Stimulated activated CD4-positive, alpha-beta T cell treated with anti-CD3 and anti-CD28 coated beads, Interleukin-2, amount 100 ng/mL, for 24 hours (primary cell): ENCODE results near the gene KANSL1L.
A peak's percentile ranks its signal among the peaks of the same experiment; 100 is the strongest.
"Not testable (repeated sequence)": the region's sequence is repeated elsewhere in the genome, so short reads cannot be mapped to it uniquely, and the experiment has no call there.

Experiments used
- DNase-seq, 2 donors: peaks; one replicate each; pipeline ENCODE4 v3.0.0-alpha.2; 2020

KANSL1L gene, protein sequence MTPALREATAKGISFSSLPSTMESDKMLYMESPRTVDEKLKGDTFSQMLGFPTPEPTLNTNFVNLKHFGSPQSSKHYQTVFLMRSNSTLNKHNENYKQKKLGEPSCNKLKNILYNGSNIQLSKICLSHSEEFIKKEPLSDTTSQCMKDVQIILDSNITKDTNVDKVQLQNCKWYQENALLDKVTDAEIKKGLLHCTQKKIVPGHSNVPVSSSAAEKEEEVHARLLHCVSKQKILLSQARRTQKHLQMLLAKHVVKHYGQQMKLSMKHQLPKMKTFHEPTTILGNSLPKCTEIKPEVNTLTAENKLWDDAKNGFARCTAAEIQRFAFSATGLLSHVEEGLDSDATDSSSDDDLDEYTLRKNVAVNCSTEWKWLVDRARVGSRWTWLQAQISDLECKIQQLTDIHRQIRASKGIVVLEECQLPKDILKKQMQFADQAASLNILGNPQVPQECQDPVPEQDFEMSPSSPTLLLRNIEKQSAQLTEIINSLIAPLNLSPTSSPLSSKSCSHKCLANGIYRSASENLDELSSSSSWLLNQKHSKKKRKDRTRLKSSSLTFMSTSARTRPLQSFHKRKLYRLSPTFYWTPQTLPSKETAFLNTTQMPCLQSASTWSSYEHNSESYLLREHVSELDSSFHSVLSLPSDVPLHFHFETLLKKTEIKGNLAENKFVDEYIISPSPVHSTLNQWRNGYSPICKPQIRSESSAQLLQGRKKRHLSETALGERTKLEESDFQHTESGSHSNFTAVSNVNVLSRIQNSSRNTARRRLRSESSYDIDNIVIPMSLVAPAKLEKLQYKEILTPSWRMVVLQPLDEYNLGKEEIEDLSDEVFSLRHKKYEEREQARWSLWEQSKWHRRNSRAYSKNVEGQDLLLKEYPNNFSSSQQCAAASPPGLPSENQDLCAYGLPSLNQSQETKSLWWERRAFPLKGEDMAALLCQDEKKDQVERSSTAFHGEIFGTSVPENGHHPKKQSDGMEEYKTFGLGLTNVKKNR

DNA sequence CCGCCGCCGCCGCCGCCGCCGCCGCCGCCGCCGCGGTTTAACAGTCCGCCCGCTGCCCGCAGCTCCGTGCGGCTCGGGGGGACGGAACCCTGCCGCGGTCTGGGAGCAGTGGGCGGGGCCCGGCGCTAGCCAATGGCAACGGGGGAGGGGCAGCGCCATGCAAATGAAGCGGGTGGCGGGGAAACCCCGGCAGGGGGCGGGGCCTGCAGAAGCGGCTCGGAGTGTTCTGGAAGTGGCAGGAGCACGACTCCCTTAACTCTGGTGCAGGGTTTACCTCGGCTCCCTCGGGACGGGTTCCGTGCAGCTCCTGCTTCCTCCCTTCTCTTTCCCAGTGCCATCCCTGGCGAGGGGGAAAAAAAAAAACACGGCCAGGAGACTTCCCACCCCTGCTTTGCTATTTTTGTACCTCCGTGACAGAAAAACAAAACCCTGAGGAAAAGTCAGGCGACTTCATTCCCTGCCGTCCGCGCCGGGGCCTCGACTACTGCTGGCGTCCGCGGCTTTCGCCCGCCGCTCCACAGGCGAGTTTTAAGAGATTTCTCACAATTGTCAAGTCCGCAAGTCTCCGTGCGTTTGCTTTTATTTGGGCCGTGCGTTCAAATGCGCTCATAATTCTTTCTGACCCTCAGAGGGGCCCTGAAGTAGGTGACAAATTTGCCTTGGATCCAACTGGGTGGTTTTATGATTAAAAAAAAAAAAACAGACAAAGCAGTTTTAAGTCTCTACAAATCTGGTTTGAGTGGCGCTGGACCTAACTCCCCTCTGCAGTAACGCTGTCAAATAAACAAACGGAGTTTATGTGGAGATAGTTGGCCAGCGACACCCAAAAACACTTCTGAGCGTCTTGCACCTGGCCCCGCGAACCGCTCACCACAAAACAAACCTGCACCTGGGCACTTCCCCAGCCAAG is at the start of gene KANSL1L:
Gene KANSL1L, minus strand, starts transcription at position 101 of the 910 bp plus-strand sequence. CDS start 16,827 bp downstream, outside the sequence.
- peak; percentile 98 for DNase-seq

DNA sequence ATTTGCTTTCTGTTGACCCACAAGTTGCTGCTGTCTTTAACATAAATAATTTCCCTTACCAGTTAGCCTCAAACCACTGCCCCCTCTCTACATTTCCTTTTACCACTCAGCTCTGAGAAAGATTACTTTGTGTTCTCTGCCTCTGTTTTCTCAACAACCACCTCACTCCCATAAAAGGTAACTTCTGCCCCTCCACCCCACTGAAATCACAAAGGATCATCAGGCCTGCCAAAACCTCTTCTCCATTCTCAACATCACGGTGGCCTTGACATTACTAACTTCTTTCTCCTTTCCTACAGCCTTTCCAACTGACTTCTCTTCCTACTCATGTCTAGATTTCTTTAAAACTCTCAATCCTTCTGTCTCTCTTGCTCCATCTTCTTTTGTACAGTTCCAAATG is 43.9 kb upstream of the KANSL1L start:
- DNase-seq, result no peak

GRCh38 chr2:210210185-210210584 is 39.0 kb upstream of the KANSL1L start:
- no peak for DNase-seq

DNA sequence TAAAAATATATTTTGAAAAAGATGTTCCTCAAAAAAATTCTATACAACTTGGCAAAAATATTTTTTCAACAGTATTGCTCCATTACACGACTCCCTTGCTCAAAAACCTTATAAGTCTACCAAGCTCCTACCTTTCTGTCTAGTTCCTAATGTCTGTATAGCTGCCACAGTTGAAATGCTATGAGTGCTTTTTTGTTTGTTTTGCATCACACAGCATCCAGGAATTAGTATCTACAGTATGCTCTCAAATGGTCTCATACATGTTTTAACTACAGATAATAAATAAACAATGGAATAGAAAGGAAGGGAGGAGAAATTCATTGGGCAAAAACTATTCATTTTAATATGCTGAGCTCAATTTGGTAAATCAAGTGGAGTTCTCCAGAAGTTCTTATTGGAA is 36.7 kb upstream of the KANSL1L start:
- DNase-seq, result no peak

GRCh38 chr2:210203558-210203957 is 32.3 kb upstream of the KANSL1L start:
- DNase-seq, result no peak

- DNase-seq, result no peak
Measured at GRCh38 chr2:210203147-210203546, 31.9 kb upstream of the KANSL1L start.

DNA sequence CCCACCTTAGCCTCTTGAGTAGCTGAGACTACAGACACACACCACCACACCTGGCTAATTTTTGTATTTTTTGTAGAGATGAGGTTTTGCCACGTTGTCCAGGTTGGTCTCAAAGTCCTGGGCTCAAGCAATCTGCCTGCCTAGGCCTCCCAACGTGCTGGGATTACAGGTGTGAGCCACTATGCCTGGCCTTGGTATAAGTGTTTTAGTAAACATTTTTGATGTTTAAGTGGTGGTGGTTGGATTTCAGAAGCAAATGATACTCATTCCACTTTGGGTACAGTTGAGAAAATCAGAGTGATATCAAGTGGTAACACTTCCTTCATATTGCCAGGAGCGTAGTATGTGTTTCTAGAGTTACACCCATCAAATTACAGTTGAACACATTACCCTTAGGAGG is 28.6 kb upstream of the KANSL1L start:
- no peak for DNase-seq

DNA sequence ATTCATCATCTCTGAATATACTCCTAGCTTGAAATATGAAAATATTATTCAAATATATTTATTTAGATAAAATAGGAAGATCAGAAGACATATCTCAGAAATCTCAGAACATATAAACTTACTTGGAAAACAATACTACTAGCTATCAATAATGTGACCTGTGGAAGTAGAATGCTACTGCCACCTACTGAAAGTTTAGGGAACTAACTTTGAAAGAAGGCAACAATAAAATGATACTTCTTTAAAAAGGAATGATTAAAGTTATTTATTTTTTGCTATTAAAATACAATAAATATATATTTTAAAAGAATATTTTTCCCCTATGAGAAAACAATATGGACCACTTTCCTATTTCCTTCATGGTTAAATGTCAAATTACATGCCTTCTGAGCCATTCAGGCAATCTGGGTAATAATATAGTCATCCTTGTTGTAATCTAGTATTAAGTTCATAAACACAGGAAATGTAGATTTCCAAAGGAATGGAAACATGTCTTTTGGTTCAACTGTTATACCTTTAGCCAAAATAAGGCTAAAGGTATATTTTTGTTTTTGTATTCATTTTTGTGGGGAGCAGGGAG is 28.1 kb upstream of the KANSL1L start:
- DNase-seq, result no peak

- no peak for DNase-seq
Measured at GRCh38 chr2:210198326-210198725, 27.1 kb upstream of the KANSL1L start.

GRCh38 chr2:210197720-210198119 is 26.5 kb upstream of the KANSL1L start:
- DNase-seq, result no peak

- DNase-seq, result no peak
Measured at GRCh38 chr2:210195101-210195852, 24.1 kb upstream of the KANSL1L start.

DNA sequence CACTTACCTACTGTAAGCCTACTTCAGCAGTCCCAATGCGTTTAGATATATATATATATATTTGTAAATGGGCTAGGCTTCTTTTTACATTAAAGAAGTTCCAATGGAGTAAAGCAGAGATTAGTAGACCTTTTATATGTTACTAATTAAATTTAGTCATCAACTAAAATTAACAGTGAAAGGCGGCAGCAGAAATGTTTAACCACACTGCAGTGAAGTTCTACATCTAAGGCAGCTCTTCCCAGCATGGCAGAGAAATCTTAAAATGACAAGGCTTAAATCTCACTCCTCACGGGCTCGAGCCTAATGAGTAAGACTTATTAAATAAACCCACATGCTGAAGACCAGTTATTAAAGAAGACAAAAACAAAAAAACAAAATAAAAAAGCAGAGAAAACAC is 19.1 kb upstream of the KANSL1L start:
- DNase-seq, result no peak

DNA sequence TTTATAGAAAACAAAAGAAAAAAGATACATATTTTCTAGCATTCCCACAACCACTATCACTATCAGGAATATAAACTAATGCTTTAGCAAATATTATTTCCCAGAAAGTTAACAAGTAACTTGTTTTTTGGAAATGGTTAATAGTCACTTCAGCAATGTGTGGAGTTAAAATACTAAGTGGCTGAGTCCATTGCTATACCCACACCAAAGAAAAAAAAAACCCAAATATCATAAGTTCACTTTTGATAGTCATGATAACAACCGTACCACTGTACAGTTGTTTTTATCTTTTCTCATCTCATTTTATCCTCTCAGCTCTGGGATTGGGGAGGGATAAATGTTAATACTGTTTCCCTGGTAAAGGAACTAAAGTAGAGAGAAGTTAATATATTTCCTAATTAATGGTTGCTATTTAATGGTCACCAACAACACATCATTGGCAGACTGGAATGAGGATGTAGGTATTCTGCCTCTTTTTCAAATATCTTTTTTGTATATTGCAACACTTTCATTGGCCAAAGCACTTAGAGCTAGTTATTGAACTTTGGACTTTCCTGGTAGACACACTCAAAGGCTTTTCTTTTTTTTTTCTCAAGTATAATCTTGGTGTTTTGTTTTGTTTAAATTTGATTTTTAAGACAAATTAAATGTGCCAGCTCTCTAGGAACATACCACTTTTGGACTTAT is 18.4 kb upstream of the KANSL1L start:
- no peak for DNase-seq

GRCh38 chr2:210188755-210189154 is 17.5 kb upstream of the KANSL1L start:
- DNase-seq, result no peak

- no peak for DNase-seq
Measured at GRCh38 chr2:210188190-210188589, 17.0 kb upstream of the KANSL1L start.

DNA sequence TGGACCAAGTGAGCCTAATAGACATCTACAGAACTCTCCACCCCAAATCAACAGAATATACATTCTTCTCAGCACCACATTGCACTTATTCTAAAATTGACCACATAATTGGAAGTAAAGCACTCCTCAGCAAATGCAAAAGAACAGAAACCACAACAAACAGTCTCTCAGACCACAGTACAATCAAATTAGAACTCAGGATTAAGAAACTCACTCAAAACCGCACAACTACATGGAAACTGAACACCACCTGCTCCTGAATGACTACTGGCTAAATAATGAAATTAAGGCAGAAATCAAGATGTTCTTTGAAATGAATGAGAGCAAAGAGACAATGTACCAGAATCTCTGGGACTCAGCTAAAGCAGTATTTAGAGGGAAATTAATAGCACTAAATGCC is 12.7 kb upstream of the KANSL1L start:
- DNase-seq, result not testable (repeated sequence)

- not testable (repeated sequence) for DNase-seq
Measured at GRCh38 chr2:210181606-210182088, 10.4 kb upstream of the KANSL1L start.

- not testable (repeated sequence) for DNase-seq
Measured at GRCh38 chr2:210181033-210181605, 9.9 kb upstream of the KANSL1L start.

GRCh38 chr2:210180477-210180876 is 9.3 kb upstream of the KANSL1L start:
- no peak for DNase-seq

DNA sequence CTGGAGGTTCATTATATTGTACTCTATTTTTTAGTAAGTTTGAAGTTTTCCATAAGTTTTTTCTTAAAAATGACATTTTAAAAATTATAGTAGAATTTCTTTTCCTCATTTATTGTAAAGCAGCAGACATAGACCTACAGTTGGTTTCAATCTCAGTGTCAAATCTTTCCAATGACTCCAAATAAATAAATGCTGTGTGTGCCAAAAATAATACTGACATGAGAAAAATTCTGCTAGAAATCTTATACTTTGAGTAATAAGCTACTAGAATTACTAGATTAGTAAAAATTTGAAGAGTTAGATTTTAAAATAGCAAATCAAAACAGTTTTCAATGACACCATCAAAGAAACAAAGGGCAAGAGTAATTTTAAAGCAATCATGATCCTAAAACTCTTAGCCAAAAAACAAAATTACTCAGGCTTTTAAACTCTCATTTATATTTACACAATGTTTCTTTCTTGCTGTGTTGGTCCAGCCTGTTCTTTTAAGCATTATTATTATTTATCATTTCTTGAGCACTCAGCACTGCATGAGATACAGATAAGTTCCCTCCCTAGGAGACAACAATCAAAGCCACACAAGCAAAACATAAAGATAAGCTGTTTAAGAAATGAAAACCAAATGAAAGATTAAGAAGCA is 8.3 kb upstream of the KANSL1L start:
- no peak for DNase-seq
